WTC11 (cell line): ENCODE results near the gene MSI1. TPM values are rescaled to one million over a fixed set of nuclear protein-coding genes. Genes with fewer than 3 reads are reported as not detected.

ENCODE experiments used
- ATAC-seq: fragments of 200-7000 bp; cut with Tn5 transposase; 2 replicates; pipeline ENCODE4 v1.10.0; 2021; ENCODE audit warnings: mild to moderate bottlenecking, moderate library complexity
- CTCF ChIA-PET: fragments of 300-600 bp; sonication (Branson Sonifier 250); formaldehyde crosslinking; loops from one replicate; lab custom pipeline; 2021; ENCODE audit warnings: antibody characterized with exemption; lab: Charles Lee
- POLR2A ChIA-PET: fragments of 350-600 bp; sonication (Branson Sonifier 250); formaldehyde crosslinking; loops from one replicate; lab custom pipeline; 2021; ENCODE audit warnings: antibody characterized with exemption; lab: Charles Lee
- DNase-seq: peaks from one replicate; pipeline ENCODE4 v3.0.0; 2021; ENCODE audit warnings: low spot score
- H3K27ac Mint-ChIP-seq: 2 replicates; pipeline ENCODE4 v1.8.0; 2021; ENCODE audit warnings: mixed read lengths
- H3K27me3 Mint-ChIP-seq: 2 replicates; pipeline ENCODE4 v1.8.0; 2021; ENCODE audit warnings: low read depth, mild to moderate bottlenecking, moderate library complexity, mixed read lengths
- H3K36me3 Mint-ChIP-seq: 2 replicates; pipeline ENCODE4 v1.8.0; 2021; ENCODE audit warnings: mixed read lengths
- H3K4me1 Mint-ChIP-seq: 2 replicates; pipeline ENCODE4 v1.8.0; 2022; ENCODE audit warnings: mixed read lengths
- H3K4me3 Mint-ChIP-seq: 2 replicates; pipeline ENCODE4 v1.8.0; 2021; ENCODE audit warnings: mild to moderate bottlenecking, moderate library complexity, mixed read lengths
- H3K9me3 Mint-ChIP-seq: 2 replicates; pipeline ENCODE4 v1.8.0; 2021; ENCODE audit warnings: mixed read lengths
- AFF4 ChIP-seq: sonication (generic); formaldehyde crosslinking; IDR thresholded peaks from 2 replicates; pipeline ENCODE4 v1.8.1; 2023; ENCODE audit warnings: mild to moderate bottlenecking, missing genetic modification reagents, borderline replicate concordance
- ARID4B ChIP-seq: sonication (generic); formaldehyde crosslinking; IDR thresholded peaks from 2 replicates; pipeline ENCODE4 v1.8.0; 2023; ENCODE audit warnings: missing genetic modification reagents, mild to moderate bottlenecking, borderline replicate concordance
- FOXJ3 ChIP-seq: sonication (generic); formaldehyde crosslinking; IDR thresholded peaks from 2 replicates; pipeline ENCODE4 v1.9.0; 2021; ENCODE audit warnings: missing genetic modification reagents, mild to moderate bottlenecking, borderline replicate concordance
- FOXP1 ChIP-seq: sonication (generic); formaldehyde crosslinking; IDR thresholded peaks from 2 replicates; pipeline ENCODE4 v1.8.0; 2022; ENCODE audit warnings: missing genetic modification reagents, mild to moderate bottlenecking, moderate library complexity, borderline replicate concordance
- FOXP4 ChIP-seq: sonication (generic); formaldehyde crosslinking; IDR thresholded peaks from 2 replicates; pipeline ENCODE4 v1.8.0; 2022; ENCODE audit warnings: mild to moderate bottlenecking, missing genetic modification reagents
- GRHL2 ChIP-seq: fragments of 250-450 bp; sonication (Bioruptor Pico); IDR thresholded peaks from 2 replicates; pipeline ENCODE4 v1.8.0; 2022; ENCODE audit warnings: mild to moderate bottlenecking, moderate library complexity; ENCODE audit not compliant: insufficient replicate concordance, severe bottlenecking
- IRF1 ChIP-seq: sonication (generic); formaldehyde crosslinking; IDR thresholded peaks from 2 replicates; pipeline ENCODE4 v1.8.0; 2023; ENCODE audit warnings: missing genetic modification reagents
- JAZF1 ChIP-seq: fragments of 250-450 bp; sonication (Bioruptor Pico); IDR thresholded peaks from 2 replicates; pipeline ENCODE4 v1.9.0; 2021; ENCODE audit warnings: moderate library complexity, mild to moderate bottlenecking, inconsistent platforms
- JUN ChIP-seq: sonication (generic); formaldehyde crosslinking; IDR thresholded peaks from 2 replicates; pipeline ENCODE4 v1.8.0; 2023; ENCODE audit warnings: mild to moderate bottlenecking, missing genetic modification reagents
- MAX ChIP-seq: sonication (generic); formaldehyde crosslinking; IDR thresholded peaks from 2 replicates; pipeline ENCODE4 v1.8.0; 2022; ENCODE audit warnings: mild to moderate bottlenecking, missing genetic modification reagents
- MXD4 ChIP-seq: fragments of 250-450 bp; sonication (Bioruptor Pico); IDR thresholded peaks from 2 replicates; pipeline ENCODE4 v1.8.0; 2021; ENCODE audit warnings: mild to moderate bottlenecking, moderate library complexity, borderline replicate concordance
- NFATC4 ChIP-seq: fragments of 250-450 bp; sonication (Bioruptor Pico); IDR thresholded peaks from 2 replicates; pipeline ENCODE4 v1.9.0; 2021; ENCODE audit warnings: mild to moderate bottlenecking
- NR1H2 ChIP-seq: sonication (generic); formaldehyde crosslinking; IDR thresholded peaks from 2 replicates; pipeline ENCODE4 v1.9.0; 2021; ENCODE audit warnings: mild to moderate bottlenecking, moderate library complexity, missing genetic modification reagents
- NR2C2 ChIP-seq: sonication (generic); formaldehyde crosslinking; IDR thresholded peaks from 2 replicates; pipeline ENCODE4 v1.8.0; 2022; ENCODE audit warnings: mild to moderate bottlenecking, missing genetic modification reagents
- RELA ChIP-seq: sonication (generic); formaldehyde crosslinking; IDR thresholded peaks from 2 replicates; pipeline ENCODE4 v1.8.1; 2022; ENCODE audit warnings: missing genetic modification reagents, mild to moderate bottlenecking, borderline replicate concordance
- SMAD4 ChIP-seq: sonication (generic); formaldehyde crosslinking; IDR thresholded peaks from 2 replicates; pipeline ENCODE4 v1.8.0; 2022; ENCODE audit warnings: mild to moderate bottlenecking, missing genetic modification reagents
- SOX15 ChIP-seq: fragments of 250-450 bp; sonication (Bioruptor Pico); IDR thresholded peaks from 2 replicates; pipeline ENCODE4 v1.9.0; 2021; ENCODE audit warnings: mild to moderate bottlenecking
- TEAD1 ChIP-seq: sonication (generic); formaldehyde crosslinking; IDR thresholded peaks from 2 replicates; pipeline ENCODE4 v1.8.0; 2022; ENCODE audit warnings: mild to moderate bottlenecking, missing genetic modification reagents
- ZNF121 ChIP-seq: sonication (generic); formaldehyde crosslinking; IDR thresholded peaks from 2 replicates; pipeline ENCODE4 v1.8.0; 2023; ENCODE audit warnings: missing genetic modification reagents
- ZNF219 ChIP-seq: sonication (generic); formaldehyde crosslinking; IDR thresholded peaks from 2 replicates; pipeline ENCODE4 v1.8.0; 2023; ENCODE audit warnings: missing genetic modification reagents, mild to moderate bottlenecking, borderline replicate concordance
- ZNF263 ChIP-seq: sonication (generic); formaldehyde crosslinking; IDR thresholded peaks from 2 replicates; pipeline ENCODE4 v1.8.1; 2022; ENCODE audit warnings: low read depth, mild to moderate bottlenecking, moderate library complexity, missing genetic modification reagents
- ZNF512 ChIP-seq: sonication (generic); formaldehyde crosslinking; IDR thresholded peaks from 2 replicates; pipeline ENCODE4 v1.8.1; 2022; ENCODE audit warnings: missing genetic modification reagents, borderline replicate concordance
- ZNF671 ChIP-seq: fragments of 250-450 bp; sonication (Bioruptor Pico); IDR thresholded peaks from 2 replicates; pipeline ENCODE4 v1.8.0; 2021; ENCODE audit warnings: mild to moderate bottlenecking
- total RNA-seq: library from RNA; stranded (reverse); gene quantifications from 3 replicates; pipeline ENCODE4 v1.2.3, GENCODE V29; 2021

Gene MSI1
- total RNA-seq, 1 experiment from 2014 or later = 71.5 TPM

GRCh38 chr12:120413901-120414695 is 45.1 kb upstream of the MSI1 start (continued):
- no peak for TF ChIP-seq SOX15 (CRISPR knock-in tag)
- no peak for TF ChIP-seq RELA
- no peak for TF ChIP-seq GRHL2 (CRISPR knock-in tag)
- no peak for TF ChIP-seq NFATC4 (CRISPR knock-in tag)
- no peak for TF ChIP-seq NR1H2
- no peak for TF ChIP-seq JAZF1 (CRISPR knock-in tag)
- no peak for TF ChIP-seq MAX (CRISPR knock-in tag)
- TF ChIP-seq ZNF671 (CRISPR knock-in tag) = peak; percentile 56; the same call in 1 of the 2 replicates
- no peak for TF ChIP-seq ZNF263 (CRISPR knock-in tag)
- no peak for TF ChIP-seq IRF1 (CRISPR knock-in tag)
- no peak for TF ChIP-seq JUN (CRISPR knock-in tag)
- no peak; the same call in 1 of the 2 replicates for TF ChIP-seq FOXP1 (CRISPR knock-in tag)
- TF ChIP-seq FOXJ3 (CRISPR knock-in tag) = no peak
- TF ChIP-seq ZNF219 (CRISPR knock-in tag) = no peak
- no peak for TF ChIP-seq ZNF121 (CRISPR knock-in tag)
- no peak for TF ChIP-seq ARID4B (CRISPR knock-in tag)

GRCh38 chr12:120412421-120412820 is 43.5 kb upstream of the MSI1 start:
- no peak overlapping the region for H3K4me3 Mint-ChIP-seq
- ATAC-seq (no peak), DNase-seq (no peak)
- H3K27ac Mint-ChIP-seq = no peak overlapping the region
- no peaks in the 10 kb centered on the region for H3K9me3 Mint-ChIP-seq
- no peaks in the 10 kb centered on the region for H3K36me3 Mint-ChIP-seq
- H3K27me3 Mint-ChIP-seq = no peaks in the 10 kb centered on the region
- peaks cover 23% of the 10 kb centered on the region for H3K4me1 Mint-ChIP-seq
- POLR2A ChIA-PET = interaction anchor here (0.6 kb wide), 1 partner anchor 160 kb away, joined by 3 read pairs; no protein-coding TSS in a partner anchor
- CTCF ChIA-PET = interaction anchor here (2.1 to 2.9 kb wide), 2 partner anchors 18 to 45 kb away, joined by 11 to 12 read pairs; no protein-coding TSS in a partner anchor
- no peak for TF ChIP-seq AFF4
- TF ChIP-seq NR2C2 (CRISPR knock-in tag) = no peak
- TF ChIP-seq ZNF512 (CRISPR knock-in tag) = no peak
- TF ChIP-seq MXD4 = no peak
- no peak for TF ChIP-seq FOXP4
- no peak for TF ChIP-seq SMAD4 (CRISPR knock-in tag)
- TF ChIP-seq GRHL2 (CRISPR knock-in tag) = no peak
- TF ChIP-seq TEAD1 = no peak
